Measurements from ENCODE around the gene LPAR3.

- TF ChIP-seq CTCF (IDR thresholded peaks at IDR 0.05) = no peak
- TF ChIP-seq, protein P1, sequence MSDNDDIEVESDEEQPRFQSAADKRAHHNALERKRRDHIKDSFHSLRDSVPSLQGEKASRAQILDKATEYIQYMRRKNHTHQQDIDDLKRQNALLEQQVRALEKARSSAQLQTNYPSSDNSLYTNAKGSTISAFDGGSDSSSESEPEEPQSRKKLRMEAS (IDR thresholded peaks at IDR 0.05; ENCODE audit: low read depth) = no peak
Observed at GRCh38 chr1:84773195-84773594, 119.8 kb downstream of the LPAR3 start.

Data from SK-N-SH (cell line).